Ovary (tissue), 3 donors: ENCODE measurements around the gene TADA2B.

Experiments used
- POLR2A ChIP-seq: fragments of 450-650 bp; IDR thresholded peaks from one replicate; pipeline ENCODE4 v1.6.1; 2017; ENCODE audit warnings: antibody characterized with exemption, mild to moderate bottlenecking, moderate library complexity
- TF ChIP-seq, protein P1 (sequence below), 3 donors: fragments of 450-650 bp in 2 of 3; fragments of 200-600 bp in 1 of 3; IDR thresholded peaks; one replicate each; pipeline versions ENCODE4 v1.5.1 to v1.8.0; 2016 to 2022; ENCODE audit warnings: antibody characterized with exemption in 3 of 3, mild to moderate bottlenecking in 1 of 3
- donor health status: DM: no; HTN: no; CAD: no.

DNA sequence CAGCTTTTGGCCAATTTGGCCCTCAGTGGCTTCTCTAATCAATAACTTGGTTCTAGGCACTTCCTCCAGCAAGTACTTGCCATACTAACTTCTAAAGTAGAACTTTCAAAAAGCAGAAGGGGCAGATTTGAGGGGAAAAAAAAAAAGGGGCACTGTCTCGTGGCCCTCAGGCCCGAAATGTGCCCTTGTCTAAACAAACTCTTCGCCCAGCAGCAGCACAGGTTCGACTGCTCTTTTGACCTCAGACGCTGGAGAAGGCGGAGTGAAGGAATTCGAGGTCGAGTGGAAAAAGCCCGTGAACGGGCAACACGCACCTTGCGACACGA is 23.9 kb downstream of the TADA2B start:
- TF ChIP-seq, protein P1, sequence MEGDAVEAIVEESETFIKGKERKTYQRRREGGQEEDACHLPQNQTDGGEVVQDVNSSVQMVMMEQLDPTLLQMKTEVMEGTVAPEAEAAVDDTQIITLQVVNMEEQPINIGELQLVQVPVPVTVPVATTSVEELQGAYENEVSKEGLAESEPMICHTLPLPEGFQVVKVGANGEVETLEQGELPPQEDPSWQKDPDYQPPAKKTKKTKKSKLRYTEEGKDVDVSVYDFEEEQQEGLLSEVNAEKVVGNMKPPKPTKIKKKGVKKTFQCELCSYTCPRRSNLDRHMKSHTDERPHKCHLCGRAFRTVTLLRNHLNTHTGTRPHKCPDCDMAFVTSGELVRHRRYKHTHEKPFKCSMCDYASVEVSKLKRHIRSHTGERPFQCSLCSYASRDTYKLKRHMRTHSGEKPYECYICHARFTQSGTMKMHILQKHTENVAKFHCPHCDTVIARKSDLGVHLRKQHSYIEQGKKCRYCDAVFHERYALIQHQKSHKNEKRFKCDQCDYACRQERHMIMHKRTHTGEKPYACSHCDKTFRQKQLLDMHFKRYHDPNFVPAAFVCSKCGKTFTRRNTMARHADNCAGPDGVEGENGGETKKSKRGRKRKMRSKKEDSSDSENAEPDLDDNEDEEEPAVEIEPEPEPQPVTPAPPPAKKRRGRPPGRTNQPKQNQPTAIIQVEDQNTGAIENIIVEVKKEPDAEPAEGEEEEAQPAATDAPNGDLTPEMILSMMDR (IDR thresholded peaks at IDR 0.05): no peak
- TF ChIP-seq POLR2A: no peak
